Measurements from ENCODE around the gene EME1.

The EME1 gene

GRCh38 chr17:50394711-50395110, 21.7 kb downstream of the EME1 start:
- Histone ChIP-seq H3K4me2 (ENCODE audit: low read depth, low read length) (peak overlapping the region; percentile 89; the same call in 1 of the 2 replicates), H3K4me3 (ENCODE audit: low read length) (no peak overlapping the region), H3F3A (ENCODE audit: insufficient read depth, low read length) (peaks cover 23% of the 10 kb centered on the region; the same call in 1 of the 2 replicates)

GRCh38 chr17:50396261-50397110, 23.5 kb downstream of the EME1 start:
- no peak for TF ChIP-seq EZH2phosphoT487 (IDR thresholded peaks at IDR 0.05; ENCODE audit: low read length)
- TF ChIP-seq CTCF (IDR thresholded peaks at IDR 0.05; ENCODE audit: low read length), result no peak
- TF ChIP-seq EZH2 (optimal IDR thresholded peaks at IDR 0.05; ENCODE audit: low read depth, low read length), result no peak
- peak; percentile 19 for DNase-seq
- Histone ChIP-seq H4K20me1 (ENCODE audit: insufficient read depth, low read length) (no peaks in the 10 kb centered on the region), H3K36me3 (replicated peaks; ENCODE audit: insufficient read depth, low read length) (peaks cover 25% of the 10 kb centered on the region; the same call in 1 of the 2 replicates), H3K9me2 (replicated peaks; ENCODE audit: insufficient read depth, low read length) (no peaks in the 10 kb centered on the region), H3K4me2 (ENCODE audit: low read depth, low read length) (peak overlapping the region; percentile 89), H3K9me3 (replicated peaks; ENCODE audit: insufficient read depth, low read length) (no peaks in the 10 kb centered on the region), H3K27me3 (replicated peaks; ENCODE audit: insufficient read depth, low read length) (no peaks in the 10 kb centered on the region), H3K4me3 (ENCODE audit: low read length) (peak overlapping the region; percentile 98), H2AFZ (ENCODE audit: low read length) (no peak overlapping the region), H3K27ac (ENCODE audit: low read length) (peak overlapping the region; percentile 53; the same call in 1 of the 2 replicates), H3F3A (ENCODE audit: insufficient read depth, low read length) (peaks cover 23% of the 10 kb centered on the region; the same call in 1 of the 2 replicates), H3K9ac (ENCODE audit: low read length) (peak overlapping the region; percentile 99), H3K79me2 (ENCODE audit: low read length) (peaks cover 54% of the 10 kb centered on the region), H3K4me1 (ENCODE audit: low read length) (peaks cover 31% of the 10 kb centered on the region)

More at GRCh38 chr17:50394711-50395110, 21.7 kb downstream of the EME1 start:
- Histone ChIP-seq H3K9me3 (replicated peaks; ENCODE audit: insufficient read depth, low read length) (no peaks in the 10 kb centered on the region), H3K79me2 (ENCODE audit: low read length) (peaks cover 67% of the 10 kb centered on the region), H3K36me3 (replicated peaks; ENCODE audit: insufficient read depth, low read length) (peaks cover 25% of the 10 kb centered on the region; the same call in 1 of the 2 replicates), H3K9ac (ENCODE audit: low read length) (no peak overlapping the region), H4K20me1 (ENCODE audit: insufficient read depth, low read length) (no peaks in the 10 kb centered on the region), H3K9me2 (replicated peaks; ENCODE audit: insufficient read depth, low read length) (no peaks in the 10 kb centered on the region), H2AFZ (ENCODE audit: low read length) (no peak overlapping the region), H3K27me3 (replicated peaks; ENCODE audit: insufficient read depth, low read length) (no peaks in the 10 kb centered on the region), H3K27ac (ENCODE audit: low read length) (no peak overlapping the region), H3K4me1 (ENCODE audit: low read length) (peaks cover 39% of the 10 kb centered on the region)
- TF ChIP-seq EZH2phosphoT487 (IDR thresholded peaks at IDR 0.05; ENCODE audit: low read length), result no peak
- no peak for TF ChIP-seq CTCF (IDR thresholded peaks at IDR 0.05; ENCODE audit: low read length)
- TF ChIP-seq EZH2 (optimal IDR thresholded peaks at IDR 0.05; ENCODE audit: low read depth, low read length), result no peak
- no peak for DNase-seq

GRCh38 chr17:50397111-50397918, 24.3 kb downstream of the EME1 start, which contains the start of gene LRRC59:
TSS of gene LRRC59 (minus strand) at chr17:50397523. CDS start at chr17:50397317, 206 bp downstream.
- no peaks in the 10 kb centered on the region for H4K20me1 ChIP-seq (ENCODE audit: insufficient read depth, low read length)
- peaks cover 24% of the 10 kb centered on the region for H3K4me1 ChIP-seq (ENCODE audit: low read length)
- H3K9ac ChIP-seq (ENCODE audit: low read length), result peak within 1 kb of the TSS; percentile 99
- H3K27ac ChIP-seq (ENCODE audit: low read length), result peak within 1 kb of the TSS; percentile 53; the same call in 1 of the 2 replicates
- peaks cover 20% of the 10 kb centered on the region; the same call in 1 of the 2 replicates for H3K36me3 ChIP-seq (replicated peaks; ENCODE audit: insufficient read depth, low read length)
- H3K27me3 ChIP-seq (replicated peaks; ENCODE audit: insufficient read depth, low read length), result no peaks in the 10 kb centered on the region
- H3K9me2 ChIP-seq (replicated peaks; ENCODE audit: insufficient read depth, low read length), result no peaks in the 10 kb centered on the region
- H3K79me2 ChIP-seq (ENCODE audit: low read length), result peaks cover 51% of the 10 kb centered on the region
- H3F3A ChIP-seq (ENCODE audit: insufficient read depth, low read length), result 0 out of 2 replicates have a peak, but pooled peaks cover 15% of the 10 kb centered on the region
- H3K9me3 ChIP-seq (replicated peaks; ENCODE audit: insufficient read depth, low read length), result no peaks in the 10 kb centered on the region
- peak within 1 kb of the TSS; percentile 98 for H3K4me3 ChIP-seq (ENCODE audit: low read length)
- H3K4me2 ChIP-seq (ENCODE audit: low read depth, low read length), result peak within 1 kb of the TSS; percentile 89
- TF ChIP-seq EZH2phosphoT487 (IDR thresholded peaks at IDR 0.05; ENCODE audit: low read length) (no peak), EZH2 (optimal IDR thresholded peaks at IDR 0.05; ENCODE audit: low read depth, low read length) (no peak), CTCF (IDR thresholded peaks at IDR 0.05; ENCODE audit: low read length) (peak; percentile 97)
- peak; percentile 81 for DNase-seq
- H2AFZ ChIP-seq (ENCODE audit: low read length), result peak within 1 kb of the TSS; percentile 92
